Thoracic aorta (tissue), 2 donors: ENCODE measurements around the gene KIRREL3. TPM values are rescaled to one million over a fixed set of nuclear protein-coding genes. Genes with fewer than 3 reads are reported as not detected.

Experiments
- ATAC-seq: fragments of 150-250 bp; one replicate; pipeline ENCODE4 v1.8.0; 2017; ENCODE audit warnings: low read depth; ENCODE audit not compliant: insufficient number of reproducible peaks, low FRiP score
- DNase-seq: peaks from one replicate; pipeline ENCODE4 v3.0.0-alpha.2; 2020; ENCODE audit warnings: low spot score
- H3K27ac ChIP-seq, 2 donors: fragments of 200-600 bp; sonication (generic); 1 replicate in 1 of 2; 2 replicates in 1 of 2; pipeline ENCODE4 v1.5.1; 2016; ENCODE audit warnings: mild to moderate bottlenecking in 2 of 2, moderate library complexity in 2 of 2
- H3K27me3 ChIP-seq: fragments of 200-600 bp; sonication (generic); replicated peaks from 2 replicates; pipeline ENCODE4 v1.6.0; 2016; ENCODE audit warnings: mild to moderate bottlenecking; ENCODE audit not compliant: insufficient read depth
- H3K36me3 ChIP-seq: fragments of 200-600 bp; sonication (generic); one replicate; pipeline ENCODE4 v1.5.1; 2016
- H3K4me1 ChIP-seq, 2 donors: fragments of 200-600 bp; sonication (generic); 1 replicate in 1 of 2; 2 replicates in 1 of 2; pipeline versions ENCODE4 v1.5.1 to v1.6.0; 2016; ENCODE audit warnings: low read depth in 2 of 2, mild to moderate bottlenecking in 1 of 2; ENCODE audit not compliant: control insufficient read depth in 1 of 2
- H3K4me3 ChIP-seq: fragments of 200-600 bp; sonication (generic); 2 replicates; pipeline ENCODE4 v1.5.1; 2016; ENCODE audit warnings: mild to moderate bottlenecking
- H3K9me3 ChIP-seq: fragments of 200-600 bp; sonication (generic); 2 replicates; pipeline ENCODE4 v1.5.1; 2016
- total RNA-seq, 2 donors: library from RNA; depleted of rRNA; stranded (reverse); fragments of >200 nt; gene quantifications; one replicate each; pipeline versions ENCODE4 v1.1.0 to v1.2.3, GENCODE V29; 2016
- TF ChIP-seq, protein P1 (sequence below): fragments of 200-600 bp; sonication (generic); IDR thresholded peaks from one replicate; pipeline ENCODE4 v1.5.1; 2019; ENCODE audit warnings: antibody characterized with exemption

KIRREL3 gene
- total RNA-seq, 2 donors from 2014 or later, result not detected

DNA sequence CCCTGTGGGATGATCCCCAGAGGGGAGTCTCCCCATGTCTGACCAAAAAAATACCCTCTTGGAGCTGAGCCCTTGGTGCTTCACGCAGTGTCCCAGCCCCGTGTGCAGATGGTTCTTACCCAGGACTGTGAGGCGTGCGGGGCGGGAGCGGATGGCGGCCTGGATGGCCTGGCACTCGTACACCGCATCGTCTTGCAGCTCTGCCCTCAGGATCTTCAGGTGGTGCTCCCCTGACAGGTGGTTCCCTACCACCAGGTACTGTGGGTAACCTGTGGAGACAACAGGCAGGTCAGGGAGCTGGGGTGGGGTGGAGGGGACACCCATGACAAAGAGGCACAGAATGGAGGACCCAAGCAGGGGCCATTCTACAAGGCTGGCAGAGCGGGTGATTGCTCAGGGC is 479.4 kb downstream of the KIRREL3 start:
- no peaks in the 10 kb centered on the region for H3K9me3 ChIP-seq
- TF ChIP-seq, protein P1, sequence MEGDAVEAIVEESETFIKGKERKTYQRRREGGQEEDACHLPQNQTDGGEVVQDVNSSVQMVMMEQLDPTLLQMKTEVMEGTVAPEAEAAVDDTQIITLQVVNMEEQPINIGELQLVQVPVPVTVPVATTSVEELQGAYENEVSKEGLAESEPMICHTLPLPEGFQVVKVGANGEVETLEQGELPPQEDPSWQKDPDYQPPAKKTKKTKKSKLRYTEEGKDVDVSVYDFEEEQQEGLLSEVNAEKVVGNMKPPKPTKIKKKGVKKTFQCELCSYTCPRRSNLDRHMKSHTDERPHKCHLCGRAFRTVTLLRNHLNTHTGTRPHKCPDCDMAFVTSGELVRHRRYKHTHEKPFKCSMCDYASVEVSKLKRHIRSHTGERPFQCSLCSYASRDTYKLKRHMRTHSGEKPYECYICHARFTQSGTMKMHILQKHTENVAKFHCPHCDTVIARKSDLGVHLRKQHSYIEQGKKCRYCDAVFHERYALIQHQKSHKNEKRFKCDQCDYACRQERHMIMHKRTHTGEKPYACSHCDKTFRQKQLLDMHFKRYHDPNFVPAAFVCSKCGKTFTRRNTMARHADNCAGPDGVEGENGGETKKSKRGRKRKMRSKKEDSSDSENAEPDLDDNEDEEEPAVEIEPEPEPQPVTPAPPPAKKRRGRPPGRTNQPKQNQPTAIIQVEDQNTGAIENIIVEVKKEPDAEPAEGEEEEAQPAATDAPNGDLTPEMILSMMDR, result no peak
- H3K4me1 ChIP-seq, result no peaks in the 10 kb centered on the region
- no peaks in the 10 kb centered on the region for H3K36me3 ChIP-seq
- H3K27ac ChIP-seq, result no peak overlapping the region
- no peaks in the 10 kb centered on the region for H3K27me3 ChIP-seq
- no peak for ATAC-seq
- DNase-seq, result no peak
- H3K4me3 ChIP-seq, result no peak overlapping the region

DNA sequence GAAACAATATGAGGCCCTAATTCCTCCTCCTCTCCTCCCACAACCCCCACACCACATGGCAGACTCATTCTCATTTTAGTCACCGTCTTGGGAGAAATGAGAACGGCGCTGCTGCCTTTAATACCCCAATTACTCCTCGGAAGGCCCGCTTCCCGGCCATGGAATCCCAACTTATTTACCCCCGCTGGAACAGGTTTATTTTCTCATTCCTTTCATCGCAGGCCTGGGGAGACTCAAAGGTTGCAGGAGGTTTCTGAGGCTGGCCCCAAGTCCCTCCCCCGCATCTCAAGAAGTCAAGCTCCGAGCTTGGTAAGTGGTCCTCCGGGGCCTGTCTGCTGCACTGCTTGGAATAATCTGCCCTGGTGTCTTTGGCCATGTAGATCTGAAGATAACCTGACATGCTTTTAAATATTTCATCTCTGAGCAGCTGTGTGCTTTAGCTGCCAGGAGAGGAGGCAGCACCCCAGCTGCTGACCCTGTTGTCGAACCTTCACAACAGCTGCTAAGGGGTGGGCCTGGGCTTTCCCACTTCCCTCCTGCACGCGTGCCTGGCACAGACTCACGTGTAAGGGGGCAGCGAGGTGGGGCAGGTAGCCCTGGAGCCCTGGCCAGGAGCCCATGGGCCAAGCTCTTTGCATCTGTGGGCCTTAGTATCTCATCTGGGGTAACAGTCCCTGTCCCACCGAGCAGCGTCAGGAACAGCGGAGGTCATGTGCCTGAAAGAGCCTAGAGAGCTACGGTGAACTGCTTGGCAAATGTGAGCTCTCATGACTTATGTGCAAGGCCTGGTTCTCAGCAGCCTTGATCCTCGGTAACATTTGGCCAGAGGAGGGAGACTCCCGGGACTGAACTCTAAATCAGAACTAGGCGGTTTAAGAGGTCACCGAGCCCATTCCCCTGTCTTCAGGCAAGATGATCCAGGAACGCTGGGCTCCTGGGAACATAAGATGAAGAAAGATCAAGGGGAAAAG is 480.5 kb downstream of the KIRREL3 start:
- ATAC-seq, result no peak
- Histone ChIP-seq H3K27ac (no peak overlapping the region), H3K9me3 (no peaks in the 10 kb centered on the region), H3K36me3 (no peaks in the 10 kb centered on the region), H3K27me3 (no peaks in the 10 kb centered on the region), H3K4me1 (no peaks in the 10 kb centered on the region), H3K4me3 (no peak overlapping the region)
- TF ChIP-seq, protein P1, result no peak
- DNase-seq, result no peak

DNA sequence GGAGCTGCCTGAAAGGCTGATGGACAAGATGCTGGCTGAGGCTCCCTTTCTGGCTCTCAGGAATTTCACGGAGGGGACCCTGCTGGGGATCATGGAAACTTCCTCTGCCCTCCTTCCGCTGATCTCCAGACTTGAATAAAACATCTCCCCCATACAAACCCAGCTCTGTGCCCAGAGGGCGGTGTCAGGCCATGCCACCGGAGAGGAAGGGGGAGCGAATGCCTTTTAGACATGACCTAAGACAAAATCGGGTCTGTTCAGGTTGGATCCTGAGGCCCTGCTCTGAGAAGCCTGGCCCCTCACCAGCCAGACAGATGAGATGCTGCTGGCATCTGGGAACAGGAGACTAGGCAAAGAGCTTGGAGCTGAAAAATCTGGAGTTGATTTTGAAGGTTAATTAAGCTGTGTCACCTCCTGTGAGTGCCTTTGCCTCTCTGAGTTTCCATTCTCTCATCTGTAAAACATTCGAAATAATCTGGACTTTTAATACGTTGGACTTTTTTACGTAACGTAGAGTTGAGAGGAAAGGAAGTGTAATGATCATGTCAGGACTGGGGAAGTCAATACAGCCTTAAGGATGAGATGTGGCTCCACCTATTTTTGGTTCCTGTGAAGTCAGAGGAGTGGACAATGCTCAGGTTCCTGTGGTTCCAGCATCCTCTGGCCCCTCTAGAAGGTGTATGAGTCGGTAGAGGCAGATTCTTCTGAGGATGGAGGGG is 481.4 kb downstream of the KIRREL3 start:
- no peak overlapping the region for H3K27ac ChIP-seq
- no peak for DNase-seq
- TF ChIP-seq, protein P1, result no peak
- no peaks in the 10 kb centered on the region for H3K9me3 ChIP-seq
- H3K4me1 ChIP-seq, result no peaks in the 10 kb centered on the region
- H3K4me3 ChIP-seq, result no peak overlapping the region
- no peaks in the 10 kb centered on the region for H3K36me3 ChIP-seq
- H3K27me3 ChIP-seq, result no peaks in the 10 kb centered on the region
- no peak for ATAC-seq

DNA sequence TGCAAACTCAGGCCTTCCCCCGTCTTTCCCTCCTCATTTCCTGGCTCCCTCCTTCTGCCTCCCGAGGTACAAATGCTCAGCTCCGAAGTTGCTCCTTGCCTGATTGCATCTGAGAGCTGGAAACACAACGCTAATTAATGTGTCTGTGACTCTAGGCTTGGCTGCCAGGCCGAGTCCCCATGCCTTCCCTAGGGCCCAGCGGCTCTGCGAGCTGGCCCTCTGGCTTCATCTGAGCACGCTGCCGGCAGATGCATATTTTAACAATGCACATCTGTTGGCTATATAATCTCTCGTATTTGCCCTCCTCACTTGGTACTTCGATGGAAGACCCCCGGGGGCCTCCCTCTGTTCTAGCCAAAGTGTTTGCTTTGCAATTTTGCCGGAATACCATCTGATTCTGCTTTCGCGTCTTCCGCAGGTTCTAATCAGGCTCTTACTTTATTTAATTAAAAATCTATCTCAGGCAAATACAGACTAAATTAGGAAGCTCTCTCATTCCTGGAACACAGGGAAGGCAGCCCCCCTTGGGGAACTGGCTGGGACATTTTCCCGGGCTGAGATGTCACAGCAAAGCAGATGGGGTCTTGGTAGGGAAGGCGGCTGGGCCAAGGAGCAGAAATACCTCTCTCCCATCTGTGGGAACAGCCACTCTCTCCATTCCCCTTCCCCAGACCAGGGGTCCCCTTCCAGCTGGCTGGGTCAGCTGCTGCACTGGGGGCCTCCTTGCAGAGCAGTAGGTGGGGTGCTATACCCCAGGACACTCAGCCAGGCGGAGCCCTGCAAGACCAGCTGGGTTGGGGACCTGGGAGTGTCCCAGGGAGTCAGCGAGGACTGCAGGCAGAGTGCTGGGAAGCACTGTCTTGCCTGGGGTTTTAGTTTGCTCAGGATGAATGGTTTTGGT is 482.2 kb downstream of the KIRREL3 start:
- Histone ChIP-seq H3K4me3 (no peak overlapping the region), H3K27me3 (no peaks in the 10 kb centered on the region), H3K9me3 (no peaks in the 10 kb centered on the region), H3K36me3 (no peaks in the 10 kb centered on the region), H3K4me1 (no peaks in the 10 kb centered on the region), H3K27ac (no peak overlapping the region)
- DNase-seq, result no peak
- no peak for ATAC-seq
- TF ChIP-seq, protein P1, result no peak
